ENCODE measurements around the gene TOM1L2.
"Not testable (repeated sequence)": the region's sequence is repeated elsewhere in the genome, so short reads cannot be mapped to it uniquely, and the experiment has no call there.

Gene TOM1L2

DNA sequence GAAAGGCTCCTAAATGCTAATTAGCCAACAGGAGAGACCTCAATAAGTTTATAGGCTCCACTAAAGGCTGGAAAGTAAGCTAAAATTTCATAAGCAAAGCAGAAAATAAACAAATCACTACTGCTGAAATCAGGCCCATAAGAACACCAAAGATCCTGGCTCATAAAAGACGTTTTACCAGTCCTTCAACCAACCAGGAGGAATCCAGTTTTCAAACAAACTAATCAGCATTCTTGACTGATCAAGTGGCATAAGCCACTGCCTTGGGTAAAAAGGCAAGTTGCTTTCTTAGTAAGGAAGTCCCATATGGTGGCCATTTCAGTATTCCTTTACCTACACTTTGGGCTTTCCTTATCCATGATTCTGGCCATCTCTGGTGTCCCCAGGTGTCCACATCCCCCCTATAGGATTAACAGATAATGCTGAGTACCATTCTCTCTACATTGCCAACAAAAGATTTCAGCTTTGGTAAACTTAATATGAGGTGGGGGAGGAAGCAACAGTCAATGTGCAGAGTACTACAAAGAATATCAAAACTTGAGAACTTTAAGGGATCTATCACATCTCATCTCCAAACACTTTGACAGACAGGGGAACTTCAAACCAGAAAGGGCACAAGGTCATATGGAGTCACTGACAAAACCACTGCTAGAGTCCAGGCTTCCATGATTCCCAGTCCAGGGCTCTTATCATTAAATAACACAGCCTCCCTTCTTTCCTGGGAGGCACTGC is 1.3 kb downstream of the TOM1L2 start:
- DNase-seq (ENCODE audit: low read depth): no peak

GRCh38 chr17:17966399-17966798 is 5.8 kb downstream of the TOM1L2 start:
- no peak for DNase-seq (ENCODE audit: low read depth)

GRCh38 chr17:17965152-17965721 is 7.0 kb downstream of the TOM1L2 start:
- DNase-seq (ENCODE audit: low read depth): no peak

DNA sequence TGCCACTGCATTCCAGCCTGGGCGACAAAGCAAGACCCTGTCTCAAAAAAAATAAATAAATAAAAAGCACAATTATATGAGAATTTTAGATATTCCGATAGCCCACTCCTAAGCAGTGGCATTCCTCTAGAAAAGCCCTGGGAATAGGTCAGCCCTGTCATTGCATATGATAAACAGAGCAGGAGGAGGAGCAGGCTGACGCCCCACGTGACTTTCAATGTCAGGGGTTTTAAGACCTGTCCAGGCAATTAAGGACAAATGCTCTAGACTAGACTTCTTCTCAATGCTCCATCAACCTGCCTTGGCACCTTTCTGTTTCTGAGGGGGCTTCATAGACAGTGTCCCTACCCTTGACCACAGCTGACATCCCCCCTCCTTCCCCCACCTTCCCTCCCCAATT is 7.5 kb downstream of the TOM1L2 start:
- DNase-seq (ENCODE audit: low read depth): no peak

- DNase-seq (ENCODE audit: low read depth): no peak
Measured at GRCh38 chr17:17963694-17964436, 8.3 kb downstream of the TOM1L2 start.

DNA sequence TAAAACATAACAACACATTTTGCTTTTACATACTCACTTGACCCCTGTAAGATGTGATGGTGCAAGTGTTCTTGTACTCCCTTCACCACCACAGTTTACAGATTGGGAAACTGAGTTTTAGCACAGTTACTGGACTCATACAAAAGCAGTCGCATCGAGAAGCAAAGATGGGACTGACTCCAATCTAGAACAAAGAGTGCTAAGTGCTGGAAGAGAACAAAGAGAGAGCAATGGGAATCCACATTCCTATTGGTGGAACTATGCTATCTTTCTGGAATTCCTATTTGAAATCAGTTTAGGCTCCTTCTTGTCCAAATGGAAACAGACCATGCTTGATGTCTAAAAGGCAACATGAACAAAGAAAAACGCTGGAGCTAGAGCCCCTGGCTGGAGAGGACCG is 9.1 kb downstream of the TOM1L2 start:
- DNase-seq (ENCODE audit: low read depth): no peak

DNA sequence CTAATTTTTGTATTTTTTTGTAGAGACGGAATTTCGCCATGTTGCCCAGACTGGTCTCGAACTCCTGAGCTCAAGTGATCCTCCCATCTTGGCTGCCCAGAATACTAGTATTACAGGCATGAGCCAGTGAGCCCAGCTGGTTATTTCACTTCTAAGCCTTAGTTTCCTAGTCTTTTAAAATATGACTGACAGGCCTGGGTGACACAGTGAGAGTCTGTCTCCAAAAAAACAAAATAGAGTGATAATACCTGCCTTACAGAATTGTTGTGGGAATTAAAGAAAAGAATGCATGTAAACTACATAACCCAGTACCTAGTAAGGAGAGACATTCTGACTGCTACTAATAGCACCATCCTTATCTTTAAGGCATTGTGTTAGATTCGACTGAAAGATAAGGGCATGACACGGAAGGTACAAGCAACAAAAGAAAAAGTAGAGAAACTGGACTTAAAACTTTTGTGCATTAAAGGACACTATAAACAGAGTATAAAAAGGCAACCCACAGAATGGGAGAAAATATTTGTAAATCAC is 11.6 kb downstream of the TOM1L2 start:
- DNase-seq (ENCODE audit: low read depth): no peak

DNA sequence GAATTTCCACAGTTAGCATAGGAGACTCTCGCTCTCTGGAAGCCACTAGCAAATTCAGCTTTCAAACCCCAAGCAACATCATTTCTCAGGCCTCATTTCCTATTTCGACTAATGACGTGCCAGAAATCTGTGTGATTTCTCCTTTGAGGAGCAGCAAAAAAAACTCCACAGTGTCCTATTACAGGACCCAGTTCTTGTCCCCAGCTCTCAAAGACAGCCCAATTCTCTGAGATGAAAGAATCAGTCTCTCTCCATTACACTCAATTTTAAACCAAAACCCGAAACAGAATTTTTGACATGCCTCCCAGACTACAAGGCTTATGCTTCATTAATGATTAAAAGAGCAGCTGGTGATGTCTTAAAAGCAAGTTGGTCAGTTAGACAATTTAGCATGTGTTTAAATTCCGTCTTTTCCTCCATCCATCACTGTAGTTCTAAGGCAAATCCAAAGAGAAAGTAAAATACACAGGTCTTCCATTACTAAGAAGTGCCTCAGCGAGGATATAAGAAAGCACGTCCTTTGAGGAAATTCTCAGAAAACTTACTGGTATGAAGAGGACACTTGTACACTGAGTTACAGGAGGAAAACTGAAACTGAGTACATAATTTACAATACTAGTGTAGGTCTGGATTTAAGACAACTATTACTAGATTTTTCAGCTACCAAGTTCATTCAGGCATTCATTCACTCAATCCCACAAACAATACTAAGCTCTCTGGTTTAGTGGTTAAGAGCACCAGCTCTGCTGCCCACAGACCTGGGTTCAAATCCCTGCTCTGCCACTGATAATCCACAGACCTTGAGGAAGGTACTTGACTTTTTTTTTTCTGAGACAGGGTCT is 12.5 kb downstream of the TOM1L2 start:
- no peak for DNase-seq (ENCODE audit: low read depth)

DNA sequence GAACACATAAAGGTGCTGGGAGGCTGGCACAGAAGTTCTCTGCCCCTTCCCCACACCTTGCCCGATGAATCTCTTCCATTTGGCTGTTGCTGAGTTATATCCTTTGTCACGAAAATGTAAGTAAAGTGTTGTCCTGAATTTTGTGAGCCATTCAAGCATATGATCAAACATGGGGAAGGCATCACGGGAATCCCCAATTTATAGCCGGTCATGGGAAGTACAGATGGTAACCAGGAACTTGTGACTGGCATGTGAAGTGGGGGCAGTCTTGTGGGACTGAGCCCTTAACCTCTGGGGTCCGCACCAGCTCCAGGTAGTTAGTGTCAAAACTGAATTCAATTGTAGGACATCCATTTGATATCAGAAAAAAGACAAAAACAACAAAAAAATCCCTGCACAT is 13.2 kb downstream of the TOM1L2 start:
- no peak for DNase-seq (ENCODE audit: low read depth)

DNA sequence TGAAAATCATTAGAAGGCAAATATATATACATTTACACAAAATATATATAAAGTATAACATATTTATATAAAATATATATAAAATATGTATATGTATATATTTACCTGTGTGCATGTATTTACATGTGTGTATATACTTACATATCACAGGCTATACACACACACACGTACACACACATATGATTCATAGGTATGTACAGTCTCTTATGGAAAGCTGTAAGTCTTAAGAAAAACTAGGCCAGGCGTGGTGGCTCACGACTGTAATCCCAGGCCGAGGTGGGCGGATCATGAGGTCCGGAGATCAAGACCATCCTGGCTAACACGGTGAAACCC is 14.7 kb downstream of the TOM1L2 start:
- no peak for DNase-seq (ENCODE audit: low read depth)

- not testable (repeated sequence) for DNase-seq (ENCODE audit: low read depth)
Measured at GRCh38 chr17:17955790-17956341, 16.3 kb downstream of the TOM1L2 start.

- no peak for DNase-seq (ENCODE audit: low read depth)
Measured at GRCh38 chr17:17954079-17954478, 18.1 kb downstream of the TOM1L2 start.

- no peak for DNase-seq (ENCODE audit: low read depth)
Measured at GRCh38 chr17:17952691-17953090, 19.5 kb downstream of the TOM1L2 start.

- DNase-seq (ENCODE audit: low read depth): no peak
Measured at GRCh38 chr17:17951524-17951923, 20.7 kb downstream of the TOM1L2 start.

DNA sequence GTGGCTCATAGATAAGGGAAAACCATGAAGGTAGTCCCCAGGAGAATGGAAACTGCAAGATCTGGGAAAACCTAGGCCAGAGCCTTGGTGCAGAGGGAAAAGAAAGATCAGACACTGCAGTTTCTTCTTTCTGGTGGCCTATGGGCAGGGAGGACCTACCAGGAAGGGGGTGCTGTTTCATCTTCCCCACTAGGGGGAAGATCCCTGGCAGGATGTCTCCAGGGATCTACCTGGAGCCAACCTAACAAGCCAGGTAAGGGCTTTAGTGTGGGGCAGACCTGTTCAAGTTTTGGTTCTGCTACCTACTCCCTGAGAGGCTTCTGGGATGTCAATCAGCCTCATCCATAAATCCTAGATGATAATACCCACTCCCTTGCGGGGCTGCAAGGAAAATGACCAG is 21.4 kb downstream of the TOM1L2 start:
- DNase-seq (ENCODE audit: low read depth): no peak

GRCh38 chr17:17950347-17950746 is 21.9 kb downstream of the TOM1L2 start:
- DNase-seq (ENCODE audit: low read depth): no peak

- no peak for DNase-seq (ENCODE audit: low read depth)
Measured at GRCh38 chr17:17947966-17948365, 24.2 kb downstream of the TOM1L2 start.

DNA sequence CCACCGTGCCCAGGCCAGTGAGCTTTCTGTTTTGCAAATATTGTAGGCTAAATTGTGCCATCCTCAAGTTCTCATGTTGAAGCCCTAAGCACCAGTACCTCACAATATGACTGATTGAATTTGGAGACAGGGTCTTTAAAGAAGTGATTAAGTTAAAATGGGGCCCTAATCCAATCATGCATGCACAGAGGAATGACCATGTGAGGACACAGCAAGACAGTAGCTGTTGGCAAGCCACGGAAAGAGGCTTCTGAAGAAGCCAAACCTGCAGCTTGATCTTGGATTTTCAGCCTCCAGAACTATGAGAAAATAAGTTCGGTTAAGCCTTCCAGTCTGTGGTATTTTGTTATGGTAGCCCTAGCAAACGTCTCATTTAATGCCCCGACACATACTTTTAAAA is 24.9 kb downstream of the TOM1L2 start:
- DNase-seq (ENCODE audit: low read depth): no peak

DNA sequence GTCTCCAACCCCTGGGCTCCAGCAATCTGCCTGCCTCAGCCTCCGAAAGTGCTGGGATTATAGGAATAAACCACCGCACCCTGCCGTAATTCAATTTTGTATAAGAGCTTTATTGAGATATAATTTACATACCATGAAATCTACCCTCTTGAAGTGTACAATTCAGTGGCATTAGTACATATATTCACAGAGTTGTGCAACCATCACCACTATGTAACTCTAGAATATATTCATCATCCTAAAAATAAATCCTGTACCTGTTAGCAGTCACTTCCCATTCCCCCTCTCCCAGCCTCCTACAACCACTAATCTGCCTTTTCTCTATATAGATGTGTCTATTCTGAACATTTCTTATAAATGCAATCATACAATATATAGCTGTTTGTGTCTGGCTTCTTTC is 26.1 kb downstream of the TOM1L2 start:
- no peak for DNase-seq (ENCODE audit: low read depth)

DNA sequence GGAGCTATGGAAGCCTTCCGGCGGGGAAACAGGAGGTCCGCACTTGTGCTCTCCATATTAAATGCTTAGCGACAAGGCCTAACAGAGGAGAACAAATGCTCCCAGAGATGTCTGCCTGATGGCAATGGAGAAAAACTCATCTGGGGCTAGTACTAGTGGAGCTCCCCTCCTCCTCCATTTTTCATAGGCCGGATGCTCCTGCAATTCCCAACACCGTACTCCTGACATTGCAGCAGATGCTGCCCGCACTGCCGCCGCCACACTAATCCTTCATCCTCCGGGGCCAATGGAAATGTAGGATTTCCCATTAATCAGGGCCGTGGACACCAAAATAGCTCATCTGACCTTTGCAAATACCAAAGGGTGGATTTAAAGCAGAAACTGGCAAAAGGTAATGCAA is 27.5 kb downstream of the TOM1L2 start:
- no peak for DNase-seq (ENCODE audit: low read depth)

DNA sequence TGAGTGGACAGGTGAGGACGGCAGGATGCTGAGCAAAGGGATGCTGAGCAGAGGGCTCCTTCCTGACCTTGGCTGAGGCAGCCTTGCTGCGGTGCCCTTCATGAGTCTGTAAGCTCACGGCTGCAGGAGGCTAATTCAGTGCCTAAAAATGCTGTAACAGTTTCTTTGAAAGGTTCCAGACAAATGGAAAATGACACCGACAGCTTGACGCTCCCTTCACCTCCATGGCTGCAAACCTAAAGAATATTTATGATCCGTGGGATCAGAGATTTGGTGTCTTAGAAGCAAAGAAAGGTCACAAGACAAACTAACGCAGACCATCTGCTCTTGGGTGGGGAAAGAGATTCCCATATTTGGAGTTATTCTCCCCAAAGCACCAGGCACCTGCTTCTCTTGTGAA is 28.0 kb downstream of the TOM1L2 start:
- DNase-seq (ENCODE audit: low read depth): no peak
